Common myeloid progenitor, CD34-positive (primary cell): ENCODE measurements around the gene NTMT2.

Source experiments
- CTCF ChIA-PET: fragments of 350-600 bp; sonication (Branson Sonifier 250); formaldehyde crosslinking; loops from one replicate; lab custom pipeline; 2021; ENCODE audit warnings: antibody characterized with exemption; lab: Charles Lee
- POLR2A ChIA-PET: fragments of 350-600 bp; sonication (Branson Sonifier 250); formaldehyde crosslinking; loops from one replicate; lab custom pipeline; 2021; ENCODE audit warnings: antibody characterized with exemption; lab: Charles Lee
- DNase-seq, 3 donors: peaks; one replicate each; pipeline versions ENCODE4 v3.0.0 to v3.0.0-alpha.2; 2013
- H3K27ac ChIP-seq, 2 experiments: 1 replicate in 1 of 2; 2 replicates in 1 of 2; pipeline ENCODE4 v1.7.0; 2013; ENCODE audit warnings: inconsistent platforms in 2 of 2, low read length in 2 of 2, mild to moderate bottlenecking in 2 of 2, low read depth in 1 of 2, moderate library complexity in 1 of 2; ENCODE audit not compliant: severe bottlenecking in 2 of 2, insufficient read depth in 1 of 2, poor library complexity in 1 of 2
- H3K27me3 ChIP-seq, 5 experiments: replicated peaks in 2 of 5; 1 replicate in 3 of 5; 2 replicates in 2 of 5; pipeline versions ENCODE4 v1.6.1 to v1.7.0; 2013; ENCODE audit warnings: low read length in 4 of 5, mild to moderate bottlenecking in 2 of 5, moderate library complexity in 2 of 5, inconsistent platforms in 1 of 5; ENCODE audit not compliant: insufficient read depth in 5 of 5, control insufficient read depth in 4 of 5
- H3K36me3 ChIP-seq, 4 experiments: 1 replicate in 2 of 4; 2 replicates in 2 of 4; pipeline versions ENCODE4 v1.6.1 to v1.7.0; 2013; ENCODE audit warnings: low read length in 3 of 4, control low read depth in 1 of 4, mild to moderate bottlenecking in 1 of 4; ENCODE audit not compliant: control insufficient read depth in 4 of 4, insufficient read depth in 4 of 4
- H3K4me1 ChIP-seq, 4 experiments: 1 replicate in 3 of 4; 2 replicates in 1 of 4; pipeline versions ENCODE4 v1.6.1 to v1.7.1; 2013; ENCODE audit warnings: low read length in 3 of 4, mild to moderate bottlenecking in 3 of 4, control low read depth in 1 of 4, inconsistent platforms in 1 of 4, moderate library complexity in 1 of 4; ENCODE audit not compliant: control insufficient read depth in 4 of 4, insufficient read depth in 4 of 4; ENCODE audit errors: control extremely low read depth in 1 of 4
- H3K4me3 ChIP-seq, 7 experiments: 1 replicate in 4 of 7; 2 replicates in 3 of 7; pipeline versions ENCODE4 v1.5.1 to v1.7.0; 2013; ENCODE audit warnings: mild to moderate bottlenecking in 7 of 7, low read length in 6 of 7, moderate library complexity in 6 of 7, inconsistent platforms in 2 of 7, low read depth in 2 of 7, control low read depth in 1 of 7; ENCODE audit not compliant: insufficient read depth in 4 of 7, control insufficient read depth in 1 of 7; ENCODE audit errors: extremely low read depth in 1 of 7
- H3K9me3 ChIP-seq, 5 experiments: 1 replicate in 4 of 5; 2 replicates in 1 of 5; pipeline versions ENCODE4 v1.6.1 to v1.7.1; 2013; ENCODE audit warnings: low read length in 4 of 5, mild to moderate bottlenecking in 2 of 5, inconsistent platforms in 1 of 5, low read depth in 1 of 5, moderate library complexity in 1 of 5; ENCODE audit not compliant: control insufficient read depth in 4 of 5, insufficient read depth in 2 of 5; ENCODE audit errors: control extremely low read depth in 1 of 5
- WGBS: methylation state at CpG from one replicate; pipeline ENCODE4 v1.1.5; 2013; ENCODE audit not compliant: insufficient coverage; 5-methylcytosine and 5-hydroxymethylcytosine counted together

The NTMT2 gene

DNA sequence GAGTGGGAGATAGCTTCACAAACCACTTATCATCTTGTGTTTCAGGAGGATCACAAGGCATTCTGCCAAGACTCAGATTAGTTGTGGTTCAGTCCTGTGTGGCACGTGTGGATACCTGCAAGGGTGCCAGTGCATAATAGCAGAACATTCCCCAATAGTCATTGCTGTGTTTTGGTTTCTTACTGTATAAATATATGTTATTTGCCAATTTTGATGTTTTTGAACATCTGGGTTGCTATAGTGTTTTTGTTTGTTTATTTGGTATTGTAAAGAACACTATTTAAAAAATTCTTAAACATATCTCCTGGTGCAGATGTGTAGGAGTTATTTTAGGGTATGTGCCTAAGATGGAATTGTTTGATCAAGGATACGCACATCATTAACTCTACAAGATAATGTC, 5.4 kb upstream of the NTMT2 start:
- H3K27me3 ChIP-seq: no peaks in the 10 kb centered on the region
- H3K4me1 ChIP-seq: no peaks in the 10 kb centered on the region
- peaks cover 0 to 3% (median 0%) of the 10 kb centered on the region in 5 experiments for H3K9me3 ChIP-seq
- POLR2A ChIA-PET: no interaction called here
- no peaks in the 10 kb centered on the region for H3K36me3 ChIP-seq
- H3K27ac ChIP-seq: no peak overlapping the region
- H3K4me3 ChIP-seq: no peak overlapping the region
- DNase-seq: no peak
- CTCF ChIA-PET: interaction anchor here (0.7 kb wide), 1 partner anchor 467 kb away, joined by 3 read pairs; no protein-coding TSS in a partner anchor
- no CpG with 5 or more reads among the region's 2 CpGs for WGBS

DNA sequence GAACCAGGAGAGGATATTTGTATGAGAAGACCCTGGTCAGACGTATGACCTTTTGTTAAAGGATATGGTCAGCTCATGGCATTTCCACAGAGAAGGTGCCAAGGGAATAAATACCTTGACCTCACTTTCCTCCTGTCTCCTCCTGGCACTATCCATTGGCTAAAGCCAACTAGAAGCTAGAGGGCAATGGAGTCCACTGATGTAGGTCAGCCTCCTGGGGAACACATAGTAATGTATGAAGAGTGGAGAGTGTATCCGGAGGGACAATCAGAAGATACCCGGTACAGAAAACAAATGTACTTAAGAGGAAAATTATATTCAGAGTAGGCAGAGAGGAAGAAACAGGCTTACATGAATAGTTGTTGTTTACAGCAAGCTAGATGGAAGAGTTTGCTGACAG, 698 bp upstream of the NTMT2 start:
- WGBS: 90% methylated on average over 2 of the region's 3 CpGs

DNA sequence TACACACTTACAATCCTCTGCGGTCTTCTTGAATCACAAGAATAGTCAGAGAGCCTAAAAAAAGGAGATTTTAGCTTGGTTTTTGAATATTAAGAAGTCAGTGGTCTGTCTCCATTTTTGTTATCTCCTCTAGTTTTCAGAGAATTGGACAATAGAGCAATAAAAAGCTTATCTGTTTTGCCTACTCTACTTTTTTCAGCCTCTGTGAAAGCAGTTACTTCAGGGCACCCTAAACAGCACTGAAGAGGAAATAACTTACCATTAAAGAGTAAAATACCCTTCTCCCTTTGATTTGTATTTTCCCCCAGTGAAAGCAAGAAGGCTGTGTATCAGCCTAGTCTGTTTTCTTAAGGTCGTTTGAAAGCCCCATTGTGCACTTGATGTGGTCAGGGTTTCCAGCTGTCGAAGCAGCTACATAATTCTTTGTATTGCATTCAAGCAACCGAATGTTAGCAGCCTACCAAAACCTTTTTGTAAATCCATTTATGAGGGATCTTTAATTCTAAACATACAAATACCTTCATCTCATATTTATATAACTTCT, 1.0 kb downstream of the NTMT2 start:
- CTCF ChIA-PET: interaction anchor here (0.8 kb wide), 1 partner anchor 9 kb away, joined by 3 read pairs; no protein-coding TSS in a partner anchor
- POLR2A ChIA-PET: no interaction called here
- 24% methylated on average over 2 of the region's 4 CpGs for WGBS

More for the DNA sequence above, 698 bp upstream of the NTMT2 start:
- no peaks in the 10 kb centered on the region for H3K36me3 ChIP-seq
- no peak overlapping the region for H3K27ac ChIP-seq
- no peak for DNase-seq
- H3K9me3 ChIP-seq: peaks cover 0 to 3% (median 0%) of the 10 kb centered on the region in 5 experiments
- ChIA-PET POLR2A (no interaction called here), CTCF (no interaction called here)
- H3K4me3 ChIP-seq: no peak overlapping the region
- H3K4me1 ChIP-seq: no peaks in the 10 kb centered on the region
- peaks cover 0 to 3% (median 0%) of the 10 kb centered on the region in 5 experiments for H3K27me3 ChIP-seq

DNA sequence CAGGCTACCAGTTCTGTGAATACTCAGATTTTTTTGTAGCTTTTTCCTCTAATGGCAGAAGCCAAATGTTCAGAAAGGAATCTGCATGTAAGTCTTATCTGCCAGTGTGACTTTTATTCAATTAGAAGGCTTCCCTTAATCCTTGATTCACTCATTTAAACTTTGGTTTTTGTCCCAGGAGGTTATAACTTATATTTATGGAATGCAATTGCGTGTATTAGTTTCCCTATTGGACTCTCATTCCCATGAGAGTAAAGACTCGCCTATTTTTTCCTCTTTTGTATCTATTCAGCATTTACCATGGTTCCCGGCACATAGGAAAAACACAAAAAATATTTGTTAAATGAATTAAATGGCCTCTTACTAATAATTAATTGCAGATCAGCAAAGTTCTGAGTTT, 3.5 kb downstream of the NTMT2 start:
- no peak for DNase-seq
- no peak overlapping the region for H3K27ac ChIP-seq
- no CpG with 5 or more reads among the region's 3 CpGs for WGBS
- H3K4me3 ChIP-seq: no peak overlapping the region
- H3K36me3 ChIP-seq: no peaks in the 10 kb centered on the region
- peaks cover 0 to 3% (median 0%) of the 10 kb centered on the region in 5 experiments for H3K27me3 ChIP-seq
- CTCF ChIA-PET: no interaction called here
- H3K4me1 ChIP-seq: no peaks in the 10 kb centered on the region
- POLR2A ChIA-PET: no interaction called here
- H3K9me3 ChIP-seq: peaks cover 0 to 10% (median 0%) of the 10 kb centered on the region in 5 experiments

More for the DNA sequence above, 1.0 kb downstream of the NTMT2 start:
- H3K27me3 ChIP-seq: peaks cover 0 to 3% (median 0%) of the 10 kb centered on the region in 5 experiments
- no peak overlapping the region for H3K27ac ChIP-seq
- no peaks in the 10 kb centered on the region for H3K36me3 ChIP-seq
- no peak for DNase-seq
- no peaks in the 10 kb centered on the region for H3K4me1 ChIP-seq
- H3K9me3 ChIP-seq: peaks cover 0 to 3% (median 0%) of the 10 kb centered on the region in 5 experiments
- H3K4me3 ChIP-seq: no peak overlapping the region

DNA sequence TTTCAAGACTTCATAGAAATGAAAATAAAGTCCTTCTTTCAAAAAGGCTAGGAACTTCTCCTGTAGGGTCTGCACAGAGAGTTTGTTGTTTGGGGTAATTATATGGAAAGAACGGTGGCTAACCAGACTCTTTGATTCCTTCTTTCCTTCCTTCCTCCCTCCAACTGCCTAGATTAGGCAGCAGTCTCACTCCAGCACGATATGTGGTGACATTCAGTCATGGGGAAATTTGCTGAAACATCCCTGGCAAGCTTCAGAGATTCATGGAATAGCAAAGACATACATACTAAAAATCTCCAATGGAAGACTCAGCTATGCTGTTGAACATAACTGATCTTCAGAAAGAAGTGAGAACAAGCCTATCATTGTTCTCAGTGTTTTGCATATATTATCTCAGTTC, 4.3 kb downstream of the NTMT2 start:
- WGBS: 13% methylated on average over 1 of the region's 2 CpGs
- ChIA-PET POLR2A (no interaction called here), CTCF (no interaction called here)
- H3K36me3 ChIP-seq: no peaks in the 10 kb centered on the region
- H3K27ac ChIP-seq: no peak overlapping the region
- peaks cover 0 to 10% (median 0%) of the 10 kb centered on the region in 5 experiments for H3K9me3 ChIP-seq
- H3K4me3 ChIP-seq: no peak overlapping the region
- peaks cover 0 to 3% (median 0%) of the 10 kb centered on the region in 5 experiments for H3K27me3 ChIP-seq
- no peaks in the 10 kb centered on the region for H3K4me1 ChIP-seq
- no peak for DNase-seq

DNA sequence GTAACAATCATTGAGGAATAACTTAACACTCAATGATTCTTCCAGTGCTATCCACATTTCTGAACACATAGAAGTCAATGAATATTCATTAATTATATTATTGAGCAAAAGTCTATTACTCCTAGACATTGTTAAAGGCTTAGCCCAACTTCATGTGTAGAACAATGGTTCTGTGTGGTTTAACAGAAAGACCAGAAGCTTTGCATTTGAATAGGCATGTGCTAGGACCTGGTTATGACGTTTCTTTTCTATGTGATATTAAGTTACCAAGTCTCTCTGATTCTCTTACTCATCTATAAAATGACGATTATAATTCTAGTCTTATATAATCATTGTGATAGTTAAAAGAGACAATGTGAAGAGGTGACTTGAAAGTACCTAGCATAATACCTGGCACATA, 5.2 kb downstream of the NTMT2 start:
- no peaks in the 10 kb centered on the region for H3K36me3 ChIP-seq
- ChIA-PET CTCF (no interaction called here), POLR2A (no interaction called here)

DNA sequence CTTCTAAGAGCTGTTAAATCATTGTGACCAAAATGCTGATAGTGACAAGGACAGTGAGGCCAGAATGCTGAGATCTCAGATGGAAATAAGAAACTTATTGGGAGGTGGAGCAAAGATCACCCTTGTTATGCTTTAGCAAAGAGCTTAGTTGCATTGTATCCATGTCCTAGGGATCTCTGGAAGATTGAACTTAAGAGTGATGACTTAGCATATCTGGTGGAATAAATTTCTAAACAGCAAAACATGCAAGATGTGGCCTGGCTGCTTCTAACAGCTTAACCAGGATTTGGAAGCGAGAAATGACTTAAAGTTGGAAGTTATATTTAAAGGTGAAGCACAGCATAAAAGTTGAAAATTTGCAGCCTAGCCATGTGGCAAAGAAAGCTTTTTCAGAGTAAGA, 7.7 kb downstream of the NTMT2 start:
- no peak overlapping the region for H3K27ac ChIP-seq
- no peaks in the 10 kb centered on the region for H3K36me3 ChIP-seq
- H3K4me1 ChIP-seq: no peaks in the 10 kb centered on the region
- DNase-seq: no peak
- peaks cover 0 to 10% (median 0%) of the 10 kb centered on the region in 5 experiments for H3K9me3 ChIP-seq
- H3K27me3 ChIP-seq: no peaks in the 10 kb centered on the region
- no peak overlapping the region for H3K4me3 ChIP-seq
- ChIA-PET CTCF (interaction anchor here (1.9 kb wide), 1 partner anchor 15 kb away, joined by 4 read pairs; no protein-coding TSS in a partner anchor), POLR2A (no interaction called here)
- 100% methylated on average over 1 of the region's 1 CpG for WGBS

More for the DNA sequence above, 5.2 kb downstream of the NTMT2 start:
- H3K4me3 ChIP-seq: no peak overlapping the region
- peaks cover 0 to 10% (median 0%) of the 10 kb centered on the region in 5 experiments for H3K9me3 ChIP-seq
- H3K4me1 ChIP-seq: no peaks in the 10 kb centered on the region
- H3K27me3 ChIP-seq: peaks cover 0 to 2% (median 0%) of the 10 kb centered on the region in 5 experiments
- H3K27ac ChIP-seq: no peak overlapping the region
- WGBS: no CpG with 5 or more reads among the region's 2 CpGs
- DNase-seq: no peak
